Panc1 (cell line): ENCODE results near the gene FAM83E.

Experiments
- CTCF ChIP-seq: fragments of 450-650 bp; IDR thresholded peaks from 2 replicates; pipeline ENCODE4 v1.5.1; 2017; ENCODE audit warnings: mild to moderate bottlenecking
- POLR2AphosphoS5 ChIP-seq: IDR thresholded peaks from 2 replicates; pipeline ENCODE4 v1.6.1; 2012; ENCODE audit warnings: mild to moderate bottlenecking, low read depth, low read length, moderate library complexity

GRCh38 chr19:48625891-48626327, 11.0 kb upstream of the FAM83E start:
- TF ChIP-seq CTCF (no peak), POLR2AphosphoS5 (no peak)
